Loucy (cell line): Measurements from ENCODE around the gene SAXO2.

Experiments
- CTCF ChIP-seq: fragments of 200-600 bp; sonication (generic); conservative IDR thresholded peaks from 2 replicates; pipeline ENCODE4 v1.5.1; 2014; ENCODE audit warnings: mild to moderate bottlenecking, antibody characterized with exemption, low read length
- EZH2phosphoT487 ChIP-seq: fragments of 200-600 bp; IDR thresholded peaks from 2 replicates; pipeline ENCODE4 v1.6.1; 2018; ENCODE audit warnings: antibody characterized with exemption, mild to moderate bottlenecking, moderate library complexity, borderline replicate concordance

GRCh38 chr15:82275410-82275809 is 12.8 kb downstream of the SAXO2 start:
- TF ChIP-seq CTCF (no peak), EZH2phosphoT487 (no peak)
